Naive thymus-derived CD4-positive, alpha-beta T cell (primary cell): Measurements from ENCODE around the gene ZSCAN16. TPM values are rescaled to one million over a fixed set of nuclear protein-coding genes. Genes with fewer than 3 reads are reported as not detected.
A peak's percentile ranks its signal among the peaks of the same experiment; 100 is the strongest.

ENCODE experiments used
- ATAC-seq: fragments of 150-1000 bp; cut with Tn5 transposase; 2 replicates; pipeline ENCODE4 v1.10.0; 2021; ENCODE audit warnings: mild to moderate bottlenecking, moderate library complexity
- CTCF ChIA-PET: fragments of 350-600 bp; sonication (Branson Sonifier 250); formaldehyde crosslinking; loops from one replicate; lab custom pipeline; 2021; ENCODE audit warnings: antibody characterized with exemption; lab: Charles Lee
- POLR2A ChIA-PET: fragments of 350-600 bp; sonication (Branson Sonifier 250); formaldehyde crosslinking; loops from one replicate; lab custom pipeline; 2021; ENCODE audit warnings: antibody characterized with exemption, inconsistent platforms; lab: Charles Lee
- DNase-seq, 9 donors: peaks; one replicate each; pipeline versions ENCODE4 v3.0.0 to v3.0.0-alpha.2; 2020 to 2022; ENCODE audit warnings: mixed read lengths in 1 of 9
- H3K27ac ChIP-seq: one replicate; pipeline ENCODE4 v1.7.0; 2013; ENCODE audit warnings: mild to moderate bottlenecking, low read depth, low read length, moderate library complexity
- H3K27me3 ChIP-seq, 2 donors: one replicate each; pipeline ENCODE4 v1.7.0; 2013; ENCODE audit warnings: low read length in 2 of 2, mild to moderate bottlenecking in 2 of 2, moderate library complexity in 2 of 2; ENCODE audit not compliant: control insufficient read depth in 2 of 2, insufficient read depth in 2 of 2
- H3K36me3 ChIP-seq, 3 experiments: 1 replicate in 2 of 3; 2 replicates in 1 of 3; pipeline ENCODE4 v1.7.0; 2013; ENCODE audit warnings: low read length in 3 of 3, mild to moderate bottlenecking in 3 of 3, moderate library complexity in 1 of 3; ENCODE audit not compliant: insufficient read depth in 3 of 3, control insufficient read depth in 2 of 3
- H3K4me1 ChIP-seq, 2 donors: one replicate each; pipeline ENCODE4 v1.7.0; 2013; ENCODE audit warnings: low read length in 2 of 2, mild to moderate bottlenecking in 2 of 2, moderate library complexity in 1 of 2; ENCODE audit not compliant: control insufficient read depth in 2 of 2, insufficient read depth in 2 of 2
- H3K4me3 ChIP-seq: 2 replicates; pipeline ENCODE4 v1.7.0; 2013; ENCODE audit warnings: mild to moderate bottlenecking, low read length
- H3K9me3 ChIP-seq, 3 experiments: 1 replicate in 2 of 3; 2 replicates in 1 of 3; pipeline ENCODE4 v1.7.0; 2013; ENCODE audit warnings: low read length in 3 of 3; ENCODE audit not compliant: control insufficient read depth in 2 of 3
- H3K27ac Mint-ChIP-seq, 9 donors: one replicate each; pipeline ENCODE4 v1.8.0; 2020 to 2022; ENCODE audit warnings: mixed read lengths in 9 of 9, mild to moderate bottlenecking in 8 of 9, moderate library complexity in 5 of 9, inconsistent platforms in 2 of 9
- H3K27me3 Mint-ChIP-seq, 5 donors: one replicate each; pipeline ENCODE4 v1.8.0; 2021 to 2022; ENCODE audit warnings: mixed read lengths in 5 of 5, mild to moderate bottlenecking in 1 of 5
- H3K36me3 Mint-ChIP-seq, 5 donors: one replicate each; pipeline ENCODE4 v1.8.0; 2020 to 2022; ENCODE audit warnings: mixed read lengths in 5 of 5, mild to moderate bottlenecking in 3 of 5, inconsistent platforms in 1 of 5
- H3K4me1 Mint-ChIP-seq, 7 donors: one replicate each; pipeline ENCODE4 v1.8.0; 2020 to 2022; ENCODE audit warnings: mixed read lengths in 7 of 7, mild to moderate bottlenecking in 3 of 7, inconsistent platforms in 1 of 7
- H3K4me3 Mint-ChIP-seq, 10 donors: one replicate each; pipeline ENCODE4 v1.8.0; 2020 to 2022; ENCODE audit warnings: mild to moderate bottlenecking in 10 of 10, mixed read lengths in 10 of 10, moderate library complexity in 6 of 10, inconsistent platforms in 2 of 10
- H3K9me3 Mint-ChIP-seq, 11 donors: one replicate each; pipeline ENCODE4 v1.8.0; 2020 to 2022; ENCODE audit warnings: mixed read lengths in 11 of 11, mild to moderate bottlenecking in 4 of 11, inconsistent platforms in 1 of 11, moderate library complexity in 1 of 11
- intact Hi-C, 2 donors: fragments of 100-400 bp; cut with micrococcal nuclease; formaldehyde crosslinking; loops; one replicate each; pipeline ENCODE4 v1.15.1; 2023
- polyA plus RNA-seq, 2 donors: library from polyadenylated mRNA; unstranded; fragments of 300-500 nt; fragmentation: Illumina TruSeq; gene quantifications; one replicate each; pipeline ENCODE4 v1.2.3, GENCODE V29; 2021
- total RNA-seq, 6 experiments: library from RNA in 5 of 6; stranded (reverse) in 5 of 6; gene quantifications; 1 replicate in 5 of 6; 2 replicates in 1 of 6; pipeline ENCODE4 v1.2.3 and lab custom pipeline; 2021 to 2026

Gene ZSCAN16
- total and polyA plus RNA-seq, 7 experiments from 2014 or later: 6.4 to 15.7 (median 13.6) TPM

GRCh38 chr6:28104392-28105244, 19.8 kb upstream of the ZSCAN16 start:
- Histone ChIP-seq H3K9me3 (no peaks in the 10 kb centered on the region), H3K27me3 (no peaks in the 10 kb centered on the region), H3K4me1 (peaks cover 0 to 7% of the 10 kb centered on the region in 2 donors), H3K27ac (peak overlapping the region; percentile 76), H3K36me3 (no peaks in the 10 kb centered on the region), H3K4me3 (peak overlapping the region; percentile 79)
- Mint-ChIP-seq H3K4me3 (peak overlapping the region; percentile 86 to 95 (median 92)), H3K9me3 (peaks cover 0 to 20% (median 0%) of the 10 kb centered on the region in 11 donors), H3K27me3 (peaks cover 0 to 26% (median 16%) of the 10 kb centered on the region in 5 donors), H3K27ac (peak overlapping the region; percentile 76 to 96 (median 94)), H3K4me1 (peaks cover 6 to 19% (median 9%) of the 10 kb centered on the region in 7 donors), H3K36me3 (peaks cover 0 to 3% (median 0%) of the 10 kb centered on the region in 5 donors)
- ATAC-seq: peak; percentile 99
- intact Hi-C loops: loop anchor here (1.0 to 10.0 kb wide), 11 partner anchors 20 to 339 kb away; partner anchors contain the start of genes ZKSCAN4 (in 1 of the 2), ZKSCAN8 (in 1 of the 2), ZSCAN16 (in 1 of the 2) and ZSCAN23 (in 1 of the 2)
- ChIA-PET POLR2A (interaction anchor here (0.5 to 2.5 kb wide), 15 partner anchors 10 to 252 kb away, joined by 3 to 19 read pairs (median 4); partner anchors contain the start of genes ZKSCAN4, ZKSCAN8, ZNF165 and ZSCAN16), CTCF (interaction anchor here (0.6 to 1.2 kb wide), 8 partner anchors 9 to 251 kb away, joined by 3 to 7 read pairs (median 4); partner anchors contain the start of genes ZSCAN16 and ZSCAN26)
- peak; percentile 68 to 82 (median 79) for DNase-seq

DNA sequence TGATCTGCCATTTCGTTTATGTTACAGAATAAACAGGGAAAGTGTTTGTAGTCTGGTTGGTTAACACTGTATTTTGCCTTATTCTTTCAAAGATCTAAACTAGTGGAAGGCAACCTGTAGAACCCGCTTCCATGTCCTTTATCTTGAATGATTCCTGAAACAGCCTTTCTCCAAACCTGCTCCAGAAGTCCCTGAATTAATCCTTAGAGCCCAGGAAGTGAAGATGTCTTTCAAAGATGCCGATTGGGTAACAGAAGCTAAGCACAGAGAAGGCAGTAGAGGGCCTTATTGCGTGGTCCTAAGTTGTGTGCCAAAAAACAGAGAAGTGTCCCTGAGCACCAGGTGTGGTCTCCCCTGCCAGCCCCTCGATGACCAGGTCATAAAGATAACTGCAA, 19.2 kb upstream of the ZSCAN16 start:
- ATAC-seq (peak; percentile 1), DNase-seq (no peak)
- Mint-ChIP-seq H3K9me3 (peaks cover 0 to 16% (median 0%) of the 10 kb centered on the region in 11 donors), H3K27me3 (peaks cover 0 to 22% (median 11%) of the 10 kb centered on the region in 5 donors), H3K36me3 (peaks cover 0 to 3% (median 0%) of the 10 kb centered on the region in 5 donors), H3K4me1 (peaks cover 6 to 19% (median 9%) of the 10 kb centered on the region in 7 donors), H3K27ac (peak overlapping the region; percentile 65 to 96 (median 88)), H3K4me3 (peak overlapping the region; percentile 86 to 95 (median 92))
- peak overlapping the region; percentile 76 for H3K27ac ChIP-seq
- POLR2A ChIA-PET: interaction anchor here (0.5 to 2.5 kb wide), 11 partner anchors 10 to 251 kb away, joined by 3 to 19 read pairs (median 4); partner anchors contain the start of genes ZKSCAN4, ZKSCAN8, ZSCAN16 and ZSCAN26
- CTCF ChIA-PET: interaction anchor here (0.6 to 1.2 kb wide), 8 partner anchors 8 to 251 kb away, joined by 3 to 7 read pairs (median 4); partner anchors contain the start of genes ZSCAN16 and ZSCAN26
- H3K4me1 ChIP-seq: peaks cover 0 to 7% of the 10 kb centered on the region in 2 donors
- H3K27me3 ChIP-seq: no peaks in the 10 kb centered on the region
- H3K4me3 ChIP-seq: peak overlapping the region; percentile 79
- intact Hi-C loops: loop anchor here in 1 of 2 donors (10.0 kb wide), 1 partner anchor 200 kb away; no protein-coding TSS in a partner anchor
- no peaks in the 10 kb centered on the region for H3K9me3 ChIP-seq
- H3K36me3 ChIP-seq: no peaks in the 10 kb centered on the region

- intact Hi-C loops: loop anchor here in 1 of 2 donors (10.0 kb wide), 1 partner anchor 203 kb away; no protein-coding TSS in a partner anchor
- Histone ChIP-seq H3K27me3 (no peaks in the 10 kb centered on the region), H3K4me3 (no peak overlapping the region), H3K36me3 (no peaks in the 10 kb centered on the region), H3K27ac (no peak overlapping the region), H3K9me3 (no peaks in the 10 kb centered on the region), H3K4me1 (peaks cover 0 to 7% of the 10 kb centered on the region in 2 donors)
- Mint-ChIP-seq H3K4me1 (peaks cover 6 to 19% (median 9%) of the 10 kb centered on the region in 7 donors), H3K27me3 (peaks cover 0 to 11% (median 3%) of the 10 kb centered on the region in 5 donors), H3K9me3 (peaks cover 0 to 4% (median 0%) of the 10 kb centered on the region in 11 donors), H3K4me3 (no peak overlapping the region), H3K36me3 (peaks cover 0 to 3% (median 0%) of the 10 kb centered on the region in 5 donors), H3K27ac (no peak overlapping the region)
- ATAC-seq (no peak), DNase-seq (no peak)
- CTCF ChIA-PET: no interaction called here
- POLR2A ChIA-PET: interaction anchor here (0.7 kb wide), 1 partner anchor 35 kb away, joined by 3 read pairs; no protein-coding TSS in a partner anchor
Observed at GRCh38 chr6:28107506-28107905, 16.9 kb upstream of the ZSCAN16 start.

DNA sequence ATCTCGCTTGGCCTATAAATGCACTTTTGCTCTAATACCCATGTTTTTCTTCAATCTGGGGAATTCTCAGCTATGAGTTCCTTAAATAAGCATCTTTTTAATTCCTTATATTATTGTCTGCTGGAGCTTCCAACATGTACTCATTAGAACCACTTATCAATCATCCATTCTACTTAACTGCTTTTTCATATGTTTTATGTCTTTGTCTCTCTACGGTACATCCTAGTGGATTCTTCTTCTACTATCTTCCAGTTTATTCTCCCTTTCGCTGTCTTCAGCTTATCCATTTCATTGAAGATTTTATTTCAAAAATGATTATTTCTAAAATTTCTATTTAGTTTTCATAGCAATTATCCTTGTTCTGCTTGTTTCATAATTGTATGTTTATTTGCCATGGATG, 12.4 kb upstream of the ZSCAN16 start:
- H3K27me3 Mint-ChIP-seq: peaks cover 0 to 7% (median 0%) of the 10 kb centered on the region in 5 donors
- H3K27ac Mint-ChIP-seq: no peak overlapping the region
- POLR2A ChIA-PET: interaction anchor here (0.9 kb wide), 1 partner anchor 353 kb away, joined by 3 read pairs; no protein-coding TSS in a partner anchor
- DNase-seq (no peak), ATAC-seq (no peak)
- H3K9me3 Mint-ChIP-seq: peaks cover 0 to 2% (median 0%) of the 10 kb centered on the region in 11 donors
- Histone ChIP-seq H3K27me3 (no peaks in the 10 kb centered on the region), H3K4me3 (no peak overlapping the region), H3K9me3 (no peaks in the 10 kb centered on the region), H3K36me3 (peaks cover 0 to 18% (median 0%) of the 10 kb centered on the region in 3 experiments), H3K27ac (no peak overlapping the region), H3K4me1 (no peaks in the 10 kb centered on the region)
- no peak overlapping the region for H3K4me3 Mint-ChIP-seq
- intact Hi-C loops: no loop called here
- no peaks in the 10 kb centered on the region for H3K4me1 Mint-ChIP-seq
- CTCF ChIA-PET: no interaction called here
- peaks cover 4 to 28% (median 18%) of the 10 kb centered on the region in 5 donors for H3K36me3 Mint-ChIP-seq

GRCh38 chr6:28115799-28116198, 8.6 kb upstream of the ZSCAN16 start:
- Mint-ChIP-seq H3K27ac (peak overlapping the region in 1 of 9 donors; percentile 10), H3K36me3 (peaks cover 10 to 44% (median 28%) of the 10 kb centered on the region in 5 donors), H3K27me3 (no peaks in the 10 kb centered on the region), H3K9me3 (peaks cover 0 to 2% (median 0%) of the 10 kb centered on the region in 11 donors), H3K4me3 (no peak overlapping the region), H3K4me1 (no peaks in the 10 kb centered on the region)
- H3K4me3 ChIP-seq: no peak overlapping the region
- no peak overlapping the region for H3K27ac ChIP-seq
- no peak for DNase-seq
- no peaks in the 10 kb centered on the region for H3K4me1 ChIP-seq
- peaks cover 0 to 41% (median 4%) of the 10 kb centered on the region in 3 experiments for H3K36me3 ChIP-seq
- POLR2A ChIA-PET: interaction anchor here (0.6 to 1.0 kb wide), 2 partner anchors 11 to 21 kb away, joined by 3 to 4 read pairs; no protein-coding TSS in a partner anchor
- no peaks in the 10 kb centered on the region for H3K9me3 ChIP-seq
- no peaks in the 10 kb centered on the region for H3K27me3 ChIP-seq
- CTCF ChIA-PET: interaction anchor here (0.8 kb wide), 1 partner anchor 38 kb away, joined by 4 read pairs; no protein-coding TSS in a partner anchor
- ATAC-seq: no peak
- intact Hi-C loops: no loop called here
